Thyroid gland (tissue), 4 donors: Measurements from ENCODE around the gene EFCAB8.

Experiments
- CTCF ChIP-seq, 6 experiments: fragments of 200-600 bp in 3 of 6; fragments of 450-650 bp in 3 of 6; sonication (generic) in 3 of 6; IDR thresholded peaks; one replicate each; pipeline ENCODE4 v1.5.1; 2016 to 2019; ENCODE audit warnings: antibody characterized with exemption in 6 of 6, mild to moderate bottlenecking in 2 of 6, inconsistent platforms in 1 of 6, moderate library complexity in 1 of 6
- POLR2A ChIP-seq, 2 donors: fragments of 450-650 bp; IDR thresholded peaks; one replicate each; pipeline ENCODE4 v1.6.1; 2017; ENCODE audit warnings: antibody characterized with exemption in 2 of 2, mild to moderate bottlenecking in 2 of 2, moderate library complexity in 1 of 2

- TF ChIP-seq POLR2A (IDR thresholded peaks at IDR 0.05): no peak
- no peak for TF ChIP-seq CTCF (IDR thresholded peaks at IDR 0.05)
These were observed 27.9 kb downstream of the EFCAB8 start for GRCh38 chr20:32886652-32887051.
